HG03103 (cell line): ENCODE measurements around the gene MSL3B.

Source experiments
- ATAC-seq: cut with Tn5 transposase; IDR thresholded peaks from one replicate; pipeline ENCODE4 v1.9.1; 2021; ENCODE audit warnings: low read depth; ENCODE audit not compliant: unreplicated experiment

The MSL3B gene

GRCh38 chr2:233818639-233819621, 49.3 kb downstream of the MSL3B start:
- no peak for ATAC-seq

GRCh38 chr2:233817995-233818638, 50.1 kb downstream of the MSL3B start:
- ATAC-seq = no peak

GRCh38 chr2:233817361-233817911, 50.8 kb downstream of the MSL3B start:
- no peak for ATAC-seq

- ATAC-seq = no peak
Measured at GRCh38 chr2:233816771-233817170, 51.4 kb downstream of the MSL3B start.

- no peak for ATAC-seq
Measured at GRCh38 chr2:233816334-233816733, 51.9 kb downstream of the MSL3B start.

- ATAC-seq = no peak
Measured at GRCh38 chr2:233815861-233816260, 52.3 kb downstream of the MSL3B start.
